ENCODE data around the gene CLTA. TPM values are rescaled to one million over a fixed set of nuclear protein-coding genes. Genes with fewer than 3 reads are reported as not detected.

Gene CLTA
- 220 and 233 TPM in 2 replicates for total RNA-seq (ENCODE audit: low replicate concordance)
- long read RNA-seq, transcript CLTA-202 (5 exons, 1,073 nt): major isoform, 165 of 177 reads
- long read RNA-seq, partial matches to known transcripts: 1 of 177 reads
- long read RNA-seq, other reads (novel, unspliced or antisense): 7 of 177 reads

GRCh38 chr9:36190388-36191289, at the start of gene CLTA:
TSS of gene CLTA (plus strand) at chr9:36190921. CDS start at chr9:36191057, 136 bp downstream.
- H3K4me3 Mint-ChIP-seq: peak within 1 kb of the TSS; percentile 94
- H3K27ac Mint-ChIP-seq: peak within 1 kb of the TSS; percentile 96
- no peaks in the 10 kb centered on the region for H3K9me3 Mint-ChIP-seq
- H3K36me3 Mint-ChIP-seq: peaks cover 13% of the 10 kb centered on the region
- H3K27me3 Mint-ChIP-seq: peaks cover 14% of the 10 kb centered on the region
- H3K4me1 Mint-ChIP-seq (ENCODE audit: unreplicated experiment): peaks cover 40% of the 10 kb centered on the region
- DNase-seq (ENCODE audit: extremely low spot score, unreplicated experiment): peak; percentile 94
- TF ChIP-seq, protein P1, sequence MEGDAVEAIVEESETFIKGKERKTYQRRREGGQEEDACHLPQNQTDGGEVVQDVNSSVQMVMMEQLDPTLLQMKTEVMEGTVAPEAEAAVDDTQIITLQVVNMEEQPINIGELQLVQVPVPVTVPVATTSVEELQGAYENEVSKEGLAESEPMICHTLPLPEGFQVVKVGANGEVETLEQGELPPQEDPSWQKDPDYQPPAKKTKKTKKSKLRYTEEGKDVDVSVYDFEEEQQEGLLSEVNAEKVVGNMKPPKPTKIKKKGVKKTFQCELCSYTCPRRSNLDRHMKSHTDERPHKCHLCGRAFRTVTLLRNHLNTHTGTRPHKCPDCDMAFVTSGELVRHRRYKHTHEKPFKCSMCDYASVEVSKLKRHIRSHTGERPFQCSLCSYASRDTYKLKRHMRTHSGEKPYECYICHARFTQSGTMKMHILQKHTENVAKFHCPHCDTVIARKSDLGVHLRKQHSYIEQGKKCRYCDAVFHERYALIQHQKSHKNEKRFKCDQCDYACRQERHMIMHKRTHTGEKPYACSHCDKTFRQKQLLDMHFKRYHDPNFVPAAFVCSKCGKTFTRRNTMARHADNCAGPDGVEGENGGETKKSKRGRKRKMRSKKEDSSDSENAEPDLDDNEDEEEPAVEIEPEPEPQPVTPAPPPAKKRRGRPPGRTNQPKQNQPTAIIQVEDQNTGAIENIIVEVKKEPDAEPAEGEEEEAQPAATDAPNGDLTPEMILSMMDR (conservative IDR thresholded peaks at IDR 0.05): peak; percentile 68

- H3K36me3 Mint-ChIP-seq: peaks cover 10% of the 10 kb centered on the region
- no peak overlapping the region for H3K4me3 Mint-ChIP-seq
- no peak for DNase-seq (ENCODE audit: extremely low spot score, unreplicated experiment)
- H3K27ac Mint-ChIP-seq: no peak overlapping the region
- peaks cover 6% of the 10 kb centered on the region for H3K9me3 Mint-ChIP-seq
- peaks cover 27% of the 10 kb centered on the region for H3K27me3 Mint-ChIP-seq
- H3K4me1 Mint-ChIP-seq (ENCODE audit: unreplicated experiment): peaks cover 26% of the 10 kb centered on the region
- TF ChIP-seq, protein P1 (conservative IDR thresholded peaks at IDR 0.05): peak; percentile 17
These were observed 49.4 kb upstream of the CLTA start for GRCh38 chr9:36141288-36141687.

DNA sequence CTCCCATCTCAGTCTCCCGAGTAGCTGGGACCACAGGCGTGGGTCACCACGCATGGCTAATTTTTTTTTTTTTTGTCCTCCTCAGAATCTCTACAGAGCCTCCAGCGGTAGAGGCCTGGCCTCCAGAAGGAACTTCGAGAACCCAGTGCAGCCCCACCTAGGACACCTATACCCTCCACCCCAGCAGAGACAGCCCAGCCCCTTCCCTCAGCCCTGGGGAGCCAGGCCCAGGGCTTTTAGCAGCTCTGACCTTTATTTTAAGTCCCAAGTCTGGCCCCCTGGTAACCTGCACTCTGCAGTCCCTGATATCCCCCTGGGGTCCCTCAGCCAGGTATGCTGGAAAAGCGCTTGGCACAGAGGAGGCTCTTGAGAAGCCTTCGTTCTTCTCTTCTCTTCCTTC, 49.0 kb upstream of the CLTA start:
- H3K36me3 Mint-ChIP-seq: peaks cover 12% of the 10 kb centered on the region
- H3K4me1 Mint-ChIP-seq (ENCODE audit: unreplicated experiment): peaks cover 26% of the 10 kb centered on the region

DNA sequence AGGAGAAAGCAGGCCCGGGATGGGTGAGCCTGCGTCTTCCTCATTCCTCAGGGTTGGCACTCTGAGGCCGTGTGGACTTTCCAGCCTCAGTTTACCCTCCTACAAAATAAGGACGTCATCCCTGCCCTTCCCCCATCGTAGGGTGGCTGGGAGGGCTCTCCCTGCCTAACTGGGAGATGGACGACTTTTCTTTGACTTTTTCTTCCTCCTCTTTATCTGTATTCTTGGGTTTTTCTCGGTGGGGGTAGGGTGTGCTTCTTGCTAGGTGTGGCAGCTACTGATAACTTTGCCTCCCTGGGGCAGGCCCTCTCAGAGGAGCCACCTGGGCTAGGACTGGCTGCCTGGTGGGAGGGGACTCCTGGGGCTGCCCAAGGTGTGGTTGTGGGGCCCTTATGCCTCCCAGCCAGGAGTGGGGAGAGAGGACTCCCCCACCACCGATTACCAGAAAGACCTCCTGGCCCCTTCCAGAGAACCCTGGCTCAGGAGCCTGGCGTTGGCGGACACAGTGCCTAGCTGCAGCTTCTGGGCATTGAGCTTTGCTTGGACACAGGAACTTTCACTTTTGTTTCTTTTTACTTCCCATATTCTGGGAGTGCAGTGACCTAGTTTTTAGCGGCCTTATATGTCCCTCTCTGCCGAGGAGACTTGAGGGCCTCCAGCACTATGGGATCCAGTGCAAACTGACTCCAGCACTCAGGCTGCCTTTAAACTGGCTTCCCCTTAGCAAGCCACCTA, 48.0 kb upstream of the CLTA start:
- Mint-ChIP-seq H3K4me3 (no peak overlapping the region), H3K36me3 (peaks cover 16% of the 10 kb centered on the region), H3K9me3 (peaks cover 6% of the 10 kb centered on the region), H3K27me3 (peaks cover 19% of the 10 kb centered on the region), H3K27ac (no peak overlapping the region), H3K4me1 (ENCODE audit: unreplicated experiment) (peaks cover 19% of the 10 kb centered on the region)
- TF ChIP-seq, protein P1 (conservative IDR thresholded peaks at IDR 0.05): no peak
- no peak for DNase-seq (ENCODE audit: extremely low spot score, unreplicated experiment)

More for the DNA sequence above, 49.0 kb upstream of the CLTA start:
- Mint-ChIP-seq H3K27ac (no peak overlapping the region), H3K27me3 (peaks cover 27% of the 10 kb centered on the region), H3K9me3 (peaks cover 6% of the 10 kb centered on the region), H3K4me3 (no peak overlapping the region)
- no peak for DNase-seq (ENCODE audit: extremely low spot score, unreplicated experiment)
- TF ChIP-seq, protein P1 (conservative IDR thresholded peaks at IDR 0.05): no peak

DNA sequence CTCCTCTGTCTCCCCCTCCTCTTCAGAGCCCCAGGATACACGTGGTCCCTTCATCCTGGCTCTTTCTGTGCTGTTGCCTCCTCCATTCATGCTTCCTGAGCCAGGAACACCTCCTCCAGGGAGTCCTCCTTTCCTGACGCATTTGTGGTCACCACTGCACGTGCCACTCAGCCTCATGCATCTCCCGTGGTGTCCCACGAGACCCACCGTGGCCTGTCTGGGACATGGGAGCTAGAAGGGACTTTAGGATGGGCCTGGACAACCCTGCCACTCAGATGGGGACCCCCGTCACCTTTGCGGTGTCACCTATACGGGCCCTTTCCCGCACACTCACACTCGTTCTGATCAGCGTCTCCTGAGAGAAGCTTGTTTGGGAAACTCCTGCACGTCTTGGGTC, 47.5 kb upstream of the CLTA start:
- Mint-ChIP-seq H3K9me3 (peaks cover 6% of the 10 kb centered on the region), H3K4me1 (ENCODE audit: unreplicated experiment) (peaks cover 16% of the 10 kb centered on the region), H3K27ac (no peak overlapping the region), H3K4me3 (no peak overlapping the region), H3K36me3 (peaks cover 16% of the 10 kb centered on the region), H3K27me3 (peaks cover 14% of the 10 kb centered on the region)
- no peak for DNase-seq (ENCODE audit: extremely low spot score, unreplicated experiment)
- TF ChIP-seq, protein P1 (conservative IDR thresholded peaks at IDR 0.05): no peak

Measured in type B pancreatic cell (in vitro differentiated cells).